GM21528 (cell line): ENCODE results near the gene CHD2.

Experiments used
- ATAC-seq: cut with Tn5 transposase; IDR thresholded peaks from one replicate; pipeline ENCODE4 v1.9.1; 2021; ENCODE audit warnings: mild to moderate bottlenecking, moderate library complexity; ENCODE audit not compliant: unreplicated experiment, low FRiP score

Gene CHD2

GRCh38 chr15:93076875-93077274 lies 176.8 kb downstream of the CHD2 start:
- no peak for ATAC-seq
